Heart right ventricle (tissue), 16 donors: ENCODE measurements around the gene SEC14L3. TPM values are rescaled to one million over a fixed set of nuclear protein-coding genes. Genes with fewer than 3 reads are reported as not detected.

Source experiments
- ATAC-seq, 8 donors: fragments of 200-7000 bp; cut with Tn5 transposase; one replicate each; pipeline ENCODE4 v1.9.1; 2020; ENCODE audit warnings: mild to moderate bottlenecking in 8 of 8, moderate library complexity in 8 of 8, moderate number of reproducible peaks in 1 of 8
- DNase-seq, 2 donors: peaks; one replicate each; pipeline ENCODE4 v3.0.0-alpha.2; 2020
- H3K27ac ChIP-seq, 10 donors: fragments of 200-600 bp; sonication (generic) in 2 of 10; one replicate each; pipeline versions ENCODE4 v1.5.0 to v1.8.0; 2020 to 2022; ENCODE audit warnings: mild to moderate bottlenecking in 3 of 10
- H3K27me3 ChIP-seq, 7 donors: fragments of 200-600 bp; one replicate each; pipeline ENCODE4 v1.8.0; 2021 to 2022; ENCODE audit warnings: mild to moderate bottlenecking in 2 of 7
- H3K36me3 ChIP-seq, 9 donors: fragments of 200-600 bp; sonication (generic) in 1 of 9; one replicate each; pipeline versions ENCODE4 v1.5.0 to v1.8.0; 2020 to 2022; ENCODE audit warnings: mild to moderate bottlenecking in 2 of 9
- H3K4me1 ChIP-seq, 9 donors: fragments of 200-600 bp; sonication (generic) in 1 of 9; one replicate each; pipeline versions ENCODE4 v1.5.0 to v1.8.0; 2020 to 2022; ENCODE audit warnings: mild to moderate bottlenecking in 4 of 9
- H3K4me3 ChIP-seq, 10 donors: fragments of 200-600 bp; sonication (generic) in 2 of 10; one replicate each; pipeline versions ENCODE4 v1.5.0 to v1.8.0; 2020 to 2022; ENCODE audit warnings: mild to moderate bottlenecking in 7 of 10, moderate library complexity in 2 of 10
- H3K9me3 ChIP-seq, 11 donors: fragments of 200-600 bp in 10 of 11; sonication (generic) in 2 of 11; one replicate each; pipeline versions ENCODE4 v1.5.0 to v1.8.0; 2013 to 2022; ENCODE audit warnings: mild to moderate bottlenecking in 2 of 11, control low read depth in 1 of 11, moderate library complexity in 1 of 11
- WGBS, 2 donors: extraction: QIAGEN DNeasy Blood & Tissue Kit; methylation state at CpG; one replicate each; pipeline ENCODE4 v1.1.7; 2013; ENCODE audit warnings: inconsistent platforms in 1 of 2; 5-methylcytosine and 5-hydroxymethylcytosine counted together
- intact Hi-C, 10 donors: fragments of 100-400 bp; cut with DNase I; formaldehyde crosslinking; loops; one replicate each; pipeline versions ENCODE4 v1.11.1 to v1.14.2; 2022
- polyA plus RNA-seq, 2 donors: library from polyadenylated mRNA; stranded (reverse); fragments of 200-250 nt; gene quantifications; one replicate each; pipeline ENCODE4 v1.2.3, GENCODE V29; 2013
- total RNA-seq, 10 donors: library from RNA; stranded (reverse); fragmentation: NEBNext Ultra II Directional in 3 of 10; extraction: Animal tissue kit (Norgen Biotek cat#: 25700) in 3 of 10; gene quantifications; one replicate each; pipeline versions ENCODE4 v1.2.1 to v1.2.4, GENCODE V29; 2021 to 2023
- TF ChIP-seq, protein P1 (sequence below), 9 donors: fragments of 200-600 bp; sonication (generic) in 2 of 9; IDR thresholded peaks; one replicate each; pipeline versions ENCODE4 v1.5.0 to v1.8.0; 2021 to 2022; ENCODE audit warnings: antibody characterized with exemption in 9 of 9, mild to moderate bottlenecking in 5 of 9, moderate library complexity in 1 of 9
- donor health status: Arrhythmogenic right ventricular cardiomyopathy.
- donor health status: ischemic (EF 13 %, LVEDD 7.1; RV severe dilation, severe dysfunction).
- donor health status: healthy with polysubstance abuse.
- donor health status: DM: no; HTN: yes; CAD: no.
- donor health status: DM: no; HTN: no; CAD: no.
- donor health status: ischemic (EF 25% LVEDD 6.9; RV normal size, moderate dysfunction).
- donor health status: ischemic (EF 25% LVEDD 5.7; RV mildly dilated, moderate dysfunction).
- donor health status: healthy.
- donor health status: DM: yes; HTN: yes; CAD: no.
- donor health status: Ischemic cardiomyopathy.
- donor health status: ischemic (EF 35%, LVEDD 5.7; RV mildly dilated, moderate dysfunction).
- donor health status: nonischemic (EF 11% LVEDD 7.7; RV severe dilation, severe dysfunction).
- donor health status: DM: yes; HTN: yes; CAD: no.
- donor health status: PGD.
- donor health status: ischemic (EF 29% LVEDD 5.4; RV normal size, mild dysfunction).
- donor health status: nonischemic (EF 23%, LVEDD 6.1; RV moderate dilation, normal function).

Gene SEC14L3
- total and polyA plus RNA-seq, 12 donors = not detected

DNA sequence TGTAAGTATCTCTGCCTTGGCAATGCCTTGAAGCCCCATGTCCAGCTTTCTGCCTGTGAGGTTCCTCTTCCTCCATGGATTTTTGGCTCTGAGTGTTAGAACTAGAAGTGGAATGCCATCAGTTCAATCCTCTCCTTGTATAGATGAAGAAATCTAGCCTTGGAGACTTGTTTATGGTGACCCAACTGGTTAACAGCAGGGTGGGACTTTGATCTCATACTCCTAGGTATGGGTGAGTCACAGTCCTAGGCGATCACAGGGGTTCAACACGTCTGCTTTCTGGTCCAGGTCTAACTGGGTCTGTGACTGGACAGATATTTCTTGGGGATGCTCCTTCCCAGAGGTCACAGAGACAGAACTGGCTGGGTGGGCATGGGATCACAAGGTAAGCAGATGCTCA, 55.4 kb downstream of the SEC14L3 start:
- TF ChIP-seq, protein P1, sequence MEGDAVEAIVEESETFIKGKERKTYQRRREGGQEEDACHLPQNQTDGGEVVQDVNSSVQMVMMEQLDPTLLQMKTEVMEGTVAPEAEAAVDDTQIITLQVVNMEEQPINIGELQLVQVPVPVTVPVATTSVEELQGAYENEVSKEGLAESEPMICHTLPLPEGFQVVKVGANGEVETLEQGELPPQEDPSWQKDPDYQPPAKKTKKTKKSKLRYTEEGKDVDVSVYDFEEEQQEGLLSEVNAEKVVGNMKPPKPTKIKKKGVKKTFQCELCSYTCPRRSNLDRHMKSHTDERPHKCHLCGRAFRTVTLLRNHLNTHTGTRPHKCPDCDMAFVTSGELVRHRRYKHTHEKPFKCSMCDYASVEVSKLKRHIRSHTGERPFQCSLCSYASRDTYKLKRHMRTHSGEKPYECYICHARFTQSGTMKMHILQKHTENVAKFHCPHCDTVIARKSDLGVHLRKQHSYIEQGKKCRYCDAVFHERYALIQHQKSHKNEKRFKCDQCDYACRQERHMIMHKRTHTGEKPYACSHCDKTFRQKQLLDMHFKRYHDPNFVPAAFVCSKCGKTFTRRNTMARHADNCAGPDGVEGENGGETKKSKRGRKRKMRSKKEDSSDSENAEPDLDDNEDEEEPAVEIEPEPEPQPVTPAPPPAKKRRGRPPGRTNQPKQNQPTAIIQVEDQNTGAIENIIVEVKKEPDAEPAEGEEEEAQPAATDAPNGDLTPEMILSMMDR (IDR thresholded peaks at IDR 0.05) = no peak
- ATAC-seq = no peak
- 89 to 91% methylated on average over 2 of the region's 2 CpGs for WGBS, 2 donors
- Histone ChIP-seq H3K9me3 (no peaks in the 10 kb centered on the region), H3K27ac (no peak overlapping the region), H3K36me3 (peaks cover 0 to 87% (median 22%) of the 10 kb centered on the region in 9 donors), H3K27me3 (no peaks in the 10 kb centered on the region), H3K4me3 (no peak overlapping the region), H3K4me1 (peaks cover 0 to 16% (median 0%) of the 10 kb centered on the region in 9 donors)
- intact Hi-C loops = no loop called here
- no peak for DNase-seq

DNA sequence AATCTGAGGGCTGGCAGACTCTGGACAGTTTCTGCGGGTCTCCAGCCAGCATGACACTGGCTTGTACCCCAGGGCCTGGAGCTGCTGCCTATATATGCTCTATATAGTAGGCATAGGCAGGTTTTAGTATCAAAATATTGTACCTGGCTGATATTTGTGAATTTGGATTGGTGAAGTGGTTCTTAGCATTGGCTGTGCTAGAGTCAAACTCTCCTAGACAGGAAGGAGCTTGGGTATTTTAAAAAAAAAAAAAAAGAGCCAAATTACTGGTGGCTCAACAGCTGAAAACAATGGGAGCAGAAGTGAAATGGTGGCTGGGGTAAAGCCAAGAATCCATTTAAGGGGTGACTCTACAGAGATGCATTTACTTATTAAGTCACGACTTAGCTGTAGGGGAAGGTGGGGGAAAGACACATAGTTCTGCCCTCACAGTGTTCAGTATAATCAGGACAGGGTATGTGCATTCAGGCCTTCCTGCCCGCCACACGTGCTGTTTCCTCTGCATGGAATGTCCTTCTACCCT, 57.2 kb downstream of the SEC14L3 start:
- ATAC-seq = no peak
- H3K4me1 ChIP-seq = no peaks in the 10 kb centered on the region
- no peak for DNase-seq
- peaks cover 0 to 87% (median 22%) of the 10 kb centered on the region in 9 donors for H3K36me3 ChIP-seq
- no peak overlapping the region for H3K27ac ChIP-seq
- WGBS, 2 donors = 84 to 87% methylated on average over 4 of the region's 4 CpGs
- H3K4me3 ChIP-seq = no peak overlapping the region
- no peaks in the 10 kb centered on the region for H3K9me3 ChIP-seq
- intact Hi-C loops = no loop called here
- no peaks in the 10 kb centered on the region for H3K27me3 ChIP-seq
- TF ChIP-seq, protein P1 (IDR thresholded peaks at IDR 0.05) = no peak

DNA sequence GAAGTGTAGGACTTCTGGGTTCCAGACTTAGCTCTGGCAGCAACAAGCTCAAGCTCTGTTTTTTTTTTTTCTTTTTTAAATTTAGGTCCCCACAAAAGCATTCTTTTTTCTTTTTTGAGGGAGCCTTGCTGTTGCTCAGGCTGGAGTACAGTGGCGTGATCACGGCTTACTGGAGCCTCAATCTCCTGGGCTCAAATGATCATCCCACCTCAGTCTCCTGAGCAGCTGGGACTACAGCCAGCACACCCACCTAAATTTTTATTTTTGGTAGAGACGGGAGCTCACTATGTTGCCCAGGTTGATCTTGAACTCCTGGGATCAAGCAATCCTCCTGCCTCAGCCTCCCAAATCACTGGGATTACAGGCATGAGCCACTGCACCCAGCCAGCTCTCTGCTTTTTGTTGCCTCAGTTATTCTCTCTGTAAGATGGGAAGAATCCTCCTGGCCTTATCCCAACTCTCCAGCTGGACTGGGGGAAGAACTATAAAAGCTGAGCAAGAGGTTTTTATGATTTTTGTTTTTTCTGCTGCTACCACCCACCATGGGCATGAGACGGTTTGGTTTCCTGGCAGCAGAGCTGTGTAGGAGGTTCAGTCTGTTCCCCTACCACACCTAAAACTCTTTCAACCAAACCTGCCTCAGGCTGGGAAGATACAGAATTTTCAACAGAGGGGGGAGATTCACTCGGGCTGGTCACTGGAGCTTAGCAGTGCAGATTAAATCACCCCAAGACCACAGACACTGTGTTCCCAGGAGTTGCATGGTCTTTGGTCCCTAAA, 57.9 kb downstream of the SEC14L3 start:
- Histone ChIP-seq H3K4me1 (no peaks in the 10 kb centered on the region), H3K4me3 (no peak overlapping the region), H3K36me3 (peaks cover 0 to 87% (median 20%) of the 10 kb centered on the region in 9 donors), H3K9me3 (no peaks in the 10 kb centered on the region), H3K27me3 (no peaks in the 10 kb centered on the region), H3K27ac (no peak overlapping the region)
- TF ChIP-seq, protein P1 (IDR thresholded peaks at IDR 0.05) = no peak
- DNase-seq (no peak), ATAC-seq (no peak)
- intact Hi-C loops = no loop called here
- WGBS, 2 donors = 88 to 89% methylated on average over 5 of the region's 5 CpGs

DNA sequence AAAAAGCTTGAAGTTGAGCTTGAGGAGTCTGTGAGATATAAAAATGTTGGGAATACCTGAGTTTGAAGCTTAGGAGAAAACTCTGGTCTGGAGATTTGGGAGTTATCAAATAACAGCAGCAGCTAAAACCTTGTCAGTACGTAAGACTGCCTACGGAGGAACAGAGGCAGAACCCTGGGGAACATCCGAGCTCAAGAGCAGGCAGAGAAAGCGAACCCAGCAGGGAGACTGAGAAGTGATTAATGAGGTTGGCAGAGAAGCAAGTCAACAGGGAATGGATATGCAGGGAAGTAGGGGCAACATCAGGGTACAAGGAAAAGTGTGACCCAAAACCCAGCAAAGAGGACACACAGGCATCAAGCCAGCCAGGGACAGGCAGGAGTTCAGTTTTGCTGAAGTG, 58.8 kb downstream of the SEC14L3 start:
- H3K4me3 ChIP-seq = no peak overlapping the region
- H3K27ac ChIP-seq = no peak overlapping the region
- H3K27me3 ChIP-seq = no peaks in the 10 kb centered on the region
- no peaks in the 10 kb centered on the region for H3K4me1 ChIP-seq
- intact Hi-C loops = no loop called here
- no peak for ATAC-seq
- TF ChIP-seq, protein P1 (IDR thresholded peaks at IDR 0.05) = no peak
- WGBS, 2 donors = 89 to 95% methylated on average over 4 of the region's 4 CpGs
- H3K9me3 ChIP-seq = no peaks in the 10 kb centered on the region
- H3K36me3 ChIP-seq = peaks cover 0 to 87% (median 12%) of the 10 kb centered on the region in 9 donors
- DNase-seq = no peak
